Esophagus muscularis mucosa (tissue), 4 donors: ENCODE measurements around the gene ITPR1. TPM values are rescaled to one million over a fixed set of nuclear protein-coding genes. Genes with fewer than 3 reads are reported as not detected.

Experiments used
- DNase-seq: peaks from one replicate; pipeline ENCODE4 v3.0.0-alpha.2; 2017; ENCODE audit errors: extremely low spot score
- H3K27ac ChIP-seq, 4 donors: fragments of 200-600 bp; sonication (generic); replicated peaks in 1 of 4; 1 replicate in 3 of 4; 2 replicates in 1 of 4; pipeline ENCODE4 v1.5.1; 2016 to 2019; ENCODE audit warnings: mild to moderate bottlenecking in 1 of 4
- H3K27me3 ChIP-seq, 4 donors: fragments of 200-600 bp; sonication (generic); one replicate each; pipeline versions ENCODE4 v1.5.1 to v1.6.0; 2016 to 2019
- H3K36me3 ChIP-seq, 4 donors: fragments of 200-600 bp; sonication (generic); one replicate each; pipeline ENCODE4 v1.5.1; 2016 to 2019
- H3K4me1 ChIP-seq, 4 donors: fragments of 200-600 bp; sonication (generic); one replicate each; pipeline ENCODE4 v1.5.1; 2016 to 2019
- H3K4me3 ChIP-seq, 4 donors: fragments of 200-600 bp; sonication (generic); 1 replicate in 2 of 4; 2 replicates in 2 of 4; pipeline ENCODE4 v1.5.1; 2016 to 2019; ENCODE audit warnings: mild to moderate bottlenecking in 4 of 4, moderate library complexity in 1 of 4
- H3K9me3 ChIP-seq, 4 donors: fragments of 200-600 bp; sonication (generic); 1 replicate in 3 of 4; 2 replicates in 1 of 4; pipeline ENCODE4 v1.5.1; 2016 to 2019
- EP300 ChIP-seq: sonication (generic); formaldehyde crosslinking; IDR thresholded peaks from one replicate; pipeline ENCODE4 v1.6.1; 2017; ENCODE audit warnings: antibody characterized with exemption
- POLR2A ChIP-seq: fragments of 450-650 bp; IDR thresholded peaks from one replicate; pipeline ENCODE4 v1.6.1; 2017; ENCODE audit warnings: antibody characterized with exemption, moderate library complexity, mild to moderate bottlenecking, low read depth
- POLR2AphosphoS5 ChIP-seq, 2 donors: sonication (generic); formaldehyde crosslinking; IDR thresholded peaks; one replicate each; pipeline ENCODE4 v1.6.1; 2017; ENCODE audit warnings: antibody characterized with exemption in 2 of 2
- WGBS: methylation state at CpG from one replicate; pipeline ENCODE4 v1.1.5; 2018; 5-methylcytosine and 5-hydroxymethylcytosine counted together
- intact Hi-C: fragments of 100-400 bp; cut with DNase I; formaldehyde crosslinking; loops from one replicate; pipeline ENCODE4 v1.15.1; 2023
- total RNA-seq, 4 donors: library from RNA; depleted of rRNA; stranded (reverse); fragments of >200 nt; gene quantifications; one replicate each; pipeline versions ENCODE4 v1.1.0 to v1.2.1, GENCODE V29; 2016
- TF ChIP-seq, protein P1 (sequence below), 3 experiments: fragments of 200-600 bp in 2 of 3; fragments of 450-650 bp in 1 of 3; sonication (generic) in 2 of 3; IDR thresholded peaks; one replicate each; pipeline ENCODE4 v1.5.1; 2017 to 2019; ENCODE audit warnings: antibody characterized with exemption in 3 of 3, mild to moderate bottlenecking in 2 of 3, moderate library complexity in 1 of 3

The ITPR1 gene
- total RNA-seq, 4 donors from 2014 or later = 204 to 271 (median 222) TPM

DNA sequence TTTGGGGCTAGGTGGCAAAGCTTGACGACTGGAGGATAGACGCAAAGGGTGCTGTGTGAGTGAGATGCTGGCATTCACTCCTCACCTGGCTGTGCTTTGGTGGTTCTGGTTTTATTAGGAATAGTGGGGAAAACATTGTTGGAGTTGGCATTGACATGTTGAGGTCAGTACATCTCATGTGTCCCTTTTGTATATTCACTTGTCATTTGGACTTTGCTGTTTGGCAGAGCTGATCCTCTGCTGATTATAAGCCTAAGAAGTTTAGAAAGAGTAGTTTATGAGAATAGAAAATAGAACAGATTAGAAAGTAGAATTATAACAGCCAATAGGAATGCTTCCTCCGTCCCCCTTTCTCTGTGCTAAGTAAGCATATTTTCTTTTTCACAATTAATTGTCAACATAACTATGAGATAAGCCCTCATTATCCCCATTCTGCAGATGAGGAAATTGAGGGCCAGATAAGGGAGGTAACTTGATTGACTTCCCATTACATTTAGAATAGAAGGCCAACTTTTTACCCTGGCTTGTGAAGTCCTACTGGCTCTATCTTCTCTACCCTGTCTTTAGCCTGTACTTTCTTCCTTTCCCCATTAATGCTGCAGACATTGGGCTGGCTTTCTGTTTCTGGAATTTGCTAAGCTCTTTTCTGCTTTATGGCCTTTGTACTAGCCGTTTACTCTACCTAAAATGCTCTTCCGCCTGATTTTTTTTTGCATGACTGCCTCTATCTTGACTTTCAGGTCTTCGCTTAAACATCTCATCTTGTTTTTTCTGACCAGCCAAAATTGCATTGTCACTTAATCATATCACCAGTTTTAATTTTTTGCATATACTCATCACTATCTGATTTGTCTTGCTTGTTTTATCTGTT, 12.8 kb downstream of the ITPR1 start:
- Histone ChIP-seq H3K4me1 (peaks cover 41 to 89% (median 71%) of the 10 kb centered on the region in 4 donors), H3K27me3 (no peaks in the 10 kb centered on the region), H3K9me3 (no peaks in the 10 kb centered on the region), H3K4me3 (no peak overlapping the region), H3K27ac (peak overlapping the region; percentile 83 to 88 (median 88)), H3K36me3 (peaks cover 0 to 8% (median 7%) of the 10 kb centered on the region in 4 donors)
- intact Hi-C loops = loop anchor here (10.0 kb wide), 1 partner anchor 479 kb away; no protein-coding TSS in a partner anchor
- TF ChIP-seq POLR2AphosphoS5 (IDR thresholded peaks at IDR 0.05) (no peak), EP300 (no peak), POLR2A (no peak)
- TF ChIP-seq, protein P1, sequence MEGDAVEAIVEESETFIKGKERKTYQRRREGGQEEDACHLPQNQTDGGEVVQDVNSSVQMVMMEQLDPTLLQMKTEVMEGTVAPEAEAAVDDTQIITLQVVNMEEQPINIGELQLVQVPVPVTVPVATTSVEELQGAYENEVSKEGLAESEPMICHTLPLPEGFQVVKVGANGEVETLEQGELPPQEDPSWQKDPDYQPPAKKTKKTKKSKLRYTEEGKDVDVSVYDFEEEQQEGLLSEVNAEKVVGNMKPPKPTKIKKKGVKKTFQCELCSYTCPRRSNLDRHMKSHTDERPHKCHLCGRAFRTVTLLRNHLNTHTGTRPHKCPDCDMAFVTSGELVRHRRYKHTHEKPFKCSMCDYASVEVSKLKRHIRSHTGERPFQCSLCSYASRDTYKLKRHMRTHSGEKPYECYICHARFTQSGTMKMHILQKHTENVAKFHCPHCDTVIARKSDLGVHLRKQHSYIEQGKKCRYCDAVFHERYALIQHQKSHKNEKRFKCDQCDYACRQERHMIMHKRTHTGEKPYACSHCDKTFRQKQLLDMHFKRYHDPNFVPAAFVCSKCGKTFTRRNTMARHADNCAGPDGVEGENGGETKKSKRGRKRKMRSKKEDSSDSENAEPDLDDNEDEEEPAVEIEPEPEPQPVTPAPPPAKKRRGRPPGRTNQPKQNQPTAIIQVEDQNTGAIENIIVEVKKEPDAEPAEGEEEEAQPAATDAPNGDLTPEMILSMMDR (IDR thresholded peaks at IDR 0.05) = no peak
- DNase-seq = no peak
- WGBS = 75% methylated on average over 6 of the region's 6 CpGs

DNA sequence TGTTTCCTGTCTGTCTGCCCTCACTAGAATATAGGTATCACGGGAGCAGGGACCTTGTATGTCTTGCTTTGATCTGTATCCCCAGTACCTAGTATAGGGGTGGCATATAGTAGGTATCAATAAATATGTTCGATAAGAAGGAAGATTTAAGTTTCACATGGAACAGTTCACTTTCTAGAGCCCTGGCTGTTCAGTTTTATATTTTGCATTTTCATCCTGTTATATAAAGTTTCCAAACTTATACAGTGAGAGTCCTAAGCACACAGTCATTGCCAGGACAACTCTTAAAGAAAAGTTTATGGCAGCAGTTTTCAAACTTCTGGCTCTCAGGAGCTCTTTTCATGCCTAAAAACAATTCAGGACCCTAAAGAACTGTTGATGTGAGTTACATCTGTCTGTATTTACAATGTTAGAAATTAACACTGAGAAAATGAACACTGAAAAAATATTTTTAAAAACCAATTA, 13.4 kb downstream of the ITPR1 start:
- H3K4me3 ChIP-seq = no peak overlapping the region
- intact Hi-C loops = loop anchor here (10.0 kb wide), 1 partner anchor 478 kb away; no protein-coding TSS in a partner anchor
- WGBS = 63% methylated on average over 2 of the region's 2 CpGs
- TF ChIP-seq EP300 (no peak), POLR2AphosphoS5 (IDR thresholded peaks at IDR 0.05) (no peak), POLR2A (no peak)
- TF ChIP-seq, protein P1 (IDR thresholded peaks at IDR 0.05) = no peak
- peaks cover 41 to 86% (median 77%) of the 10 kb centered on the region in 4 donors for H3K4me1 ChIP-seq
- peaks cover 0 to 4% (median 3%) of the 10 kb centered on the region in 4 donors for H3K36me3 ChIP-seq
- H3K9me3 ChIP-seq = no peaks in the 10 kb centered on the region
- no peaks in the 10 kb centered on the region for H3K27me3 ChIP-seq
- H3K27ac ChIP-seq = peak overlapping the region; percentile 83 to 88 (median 88)
- no peak for DNase-seq

DNA sequence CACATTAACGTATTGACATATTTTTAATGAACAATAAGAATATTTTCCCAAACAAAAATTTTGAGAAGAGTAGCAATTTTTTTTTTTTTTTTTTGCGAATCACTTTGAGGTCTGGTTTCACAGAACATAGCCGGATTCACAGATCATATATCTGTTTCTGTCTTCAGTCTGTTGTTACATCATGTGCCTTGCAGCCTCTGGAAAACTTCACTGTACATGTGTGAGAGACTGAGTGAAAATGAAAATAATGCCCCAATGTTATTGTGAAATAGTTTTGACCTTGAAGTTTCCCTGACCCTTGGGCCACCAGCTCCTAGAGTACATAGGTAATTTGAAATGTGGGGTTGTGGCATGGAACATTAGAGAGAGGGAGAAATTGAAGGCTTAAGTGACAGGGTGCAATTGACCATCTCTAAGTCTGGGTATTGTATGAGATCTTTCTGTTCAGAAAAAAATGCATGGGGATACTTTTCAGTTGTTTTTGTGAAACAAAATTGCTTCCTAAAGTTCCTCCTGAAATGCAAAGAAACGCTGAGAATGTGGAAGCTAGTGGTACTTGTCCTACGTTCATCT, 14.0 kb downstream of the ITPR1 start:
- TF ChIP-seq POLR2AphosphoS5 (IDR thresholded peaks at IDR 0.05) (no peak), EP300 (no peak), POLR2A (no peak)
- TF ChIP-seq, protein P1 (IDR thresholded peaks at IDR 0.05) = no peak
- 42% methylated on average over 5 of the region's 5 CpGs for WGBS

DNA sequence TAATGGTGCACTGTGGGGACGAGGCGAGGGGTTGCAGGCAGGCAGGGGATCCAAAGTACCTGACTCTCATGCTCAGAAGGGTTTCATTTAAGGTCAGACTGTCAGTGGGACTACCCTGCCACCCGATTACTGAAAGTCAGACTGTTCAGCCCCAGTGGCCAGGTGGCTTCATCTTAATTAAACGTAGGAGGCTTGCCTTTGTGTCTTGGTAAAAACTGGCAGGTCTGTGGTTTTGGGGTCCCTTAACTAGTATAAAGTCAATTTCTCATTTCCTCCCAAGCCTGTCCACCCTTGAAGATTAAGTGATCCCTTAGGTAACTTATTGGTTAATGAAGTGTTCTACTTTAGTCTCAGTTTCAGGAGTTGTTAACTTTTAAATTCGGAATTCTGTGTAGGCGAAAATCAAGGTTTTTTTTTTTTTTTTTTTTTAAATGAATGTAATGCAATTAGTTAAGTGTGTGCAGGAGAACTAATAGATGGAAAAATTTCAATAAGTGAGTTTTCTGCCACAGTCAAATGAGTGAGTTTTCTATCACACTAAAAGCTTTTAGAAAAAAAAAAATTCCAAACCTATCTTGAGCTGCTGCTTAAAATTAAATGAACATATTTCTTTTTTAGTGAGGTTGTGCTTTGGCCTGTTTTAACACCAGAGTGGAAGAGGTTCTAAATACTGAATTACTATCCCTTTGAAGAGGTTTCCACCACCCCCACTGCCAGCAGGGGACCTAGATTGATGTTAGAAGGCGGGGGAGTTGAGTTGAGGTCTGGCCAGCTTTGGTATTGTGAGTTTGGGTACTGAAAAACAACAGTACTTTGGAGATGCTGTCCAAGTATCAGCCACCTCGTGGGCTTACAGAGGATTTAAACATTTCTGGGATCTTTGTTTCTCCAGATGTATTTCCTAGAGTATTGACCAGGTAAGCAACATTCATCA, 15.2 kb downstream of the ITPR1 start:
- Histone ChIP-seq H3K27ac (peak overlapping the region; percentile 11 to 88 (median 86)), H3K36me3 (no peaks in the 10 kb centered on the region), H3K4me1 (peaks cover 38 to 96% (median 89%) of the 10 kb centered on the region in 4 donors), H3K9me3 (no peaks in the 10 kb centered on the region), H3K4me3 (no peak overlapping the region), H3K27me3 (no peaks in the 10 kb centered on the region)
- WGBS = 74% methylated on average over 7 of the region's 8 CpGs
- no peak for DNase-seq
- intact Hi-C loops = loop anchor here (10.0 kb wide), 1 partner anchor 476 kb away; no protein-coding TSS in a partner anchor
- TF ChIP-seq POLR2AphosphoS5 (IDR thresholded peaks at IDR 0.05) (no peak), EP300 (no peak), POLR2A (no peak)
- TF ChIP-seq, protein P1 (IDR thresholded peaks at IDR 0.05) = no peak

More for the DNA sequence above, 14.0 kb downstream of the ITPR1 start:
- no peak for DNase-seq
- Histone ChIP-seq H3K27ac (peak overlapping the region; percentile 11 to 88 (median 86)), H3K4me3 (no peak overlapping the region), H3K4me1 (peaks cover 41 to 90% (median 80%) of the 10 kb centered on the region in 4 donors), H3K36me3 (no peaks in the 10 kb centered on the region), H3K27me3 (no peaks in the 10 kb centered on the region), H3K9me3 (no peaks in the 10 kb centered on the region)
- intact Hi-C loops = loop anchor here (10.0 kb wide), 1 partner anchor 478 kb away; no protein-coding TSS in a partner anchor
